Measurements from ENCODE around the gene SPAG9. TPM values are rescaled to one million over a fixed set of nuclear protein-coding genes. Genes with fewer than 3 reads are reported as not detected.
"Not testable (repeated sequence)": the region's sequence is repeated elsewhere in the genome, so short reads cannot be mapped to it uniquely, and the experiment has no call there.

The SPAG9 gene
- total and polyA plus RNA-seq, 10 donors = 10.7 to 94.6 (median 78.3) TPM

GRCh38 chr17:51083981-51084380 lies 36.7 kb downstream of the SPAG9 start:
- intact Hi-C loops (cut with DNase I; ENCODE audit: low total_unique reads) = no loop called here
- no peak overlapping the region for H3K4me3 ChIP-seq
- peaks cover 0 to 57% (median 26%) of the 10 kb centered on the region in 6 donors for H3K4me1 ChIP-seq
- H3K36me3 ChIP-seq = peaks cover 0 to 15% (median 5%) of the 10 kb centered on the region in 6 donors
- H3K9me3 ChIP-seq = no peaks in the 10 kb centered on the region
- no peaks in the 10 kb centered on the region for H3K27me3 ChIP-seq (replicated peaks in 1 of 7)
- WGBS, 5 donors = 50 to 87% (median 70%) methylated on average over 1 of the region's 1 CpG
- H3K27ac ChIP-seq = no peak overlapping the region
- DNase-seq = no peak
- TF ChIP-seq POLR2AphosphoS5 (IDR thresholded peaks at IDR 0.05) (no peak), POLR2A (IDR thresholded peaks at IDR 0.05) (no peak)
- TF ChIP-seq, protein P1, sequence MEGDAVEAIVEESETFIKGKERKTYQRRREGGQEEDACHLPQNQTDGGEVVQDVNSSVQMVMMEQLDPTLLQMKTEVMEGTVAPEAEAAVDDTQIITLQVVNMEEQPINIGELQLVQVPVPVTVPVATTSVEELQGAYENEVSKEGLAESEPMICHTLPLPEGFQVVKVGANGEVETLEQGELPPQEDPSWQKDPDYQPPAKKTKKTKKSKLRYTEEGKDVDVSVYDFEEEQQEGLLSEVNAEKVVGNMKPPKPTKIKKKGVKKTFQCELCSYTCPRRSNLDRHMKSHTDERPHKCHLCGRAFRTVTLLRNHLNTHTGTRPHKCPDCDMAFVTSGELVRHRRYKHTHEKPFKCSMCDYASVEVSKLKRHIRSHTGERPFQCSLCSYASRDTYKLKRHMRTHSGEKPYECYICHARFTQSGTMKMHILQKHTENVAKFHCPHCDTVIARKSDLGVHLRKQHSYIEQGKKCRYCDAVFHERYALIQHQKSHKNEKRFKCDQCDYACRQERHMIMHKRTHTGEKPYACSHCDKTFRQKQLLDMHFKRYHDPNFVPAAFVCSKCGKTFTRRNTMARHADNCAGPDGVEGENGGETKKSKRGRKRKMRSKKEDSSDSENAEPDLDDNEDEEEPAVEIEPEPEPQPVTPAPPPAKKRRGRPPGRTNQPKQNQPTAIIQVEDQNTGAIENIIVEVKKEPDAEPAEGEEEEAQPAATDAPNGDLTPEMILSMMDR (IDR thresholded peaks at IDR 0.05 in 8 of 11, conservative IDR thresholded peaks at IDR 0.05 in 3 of 11) = no peak

DNA sequence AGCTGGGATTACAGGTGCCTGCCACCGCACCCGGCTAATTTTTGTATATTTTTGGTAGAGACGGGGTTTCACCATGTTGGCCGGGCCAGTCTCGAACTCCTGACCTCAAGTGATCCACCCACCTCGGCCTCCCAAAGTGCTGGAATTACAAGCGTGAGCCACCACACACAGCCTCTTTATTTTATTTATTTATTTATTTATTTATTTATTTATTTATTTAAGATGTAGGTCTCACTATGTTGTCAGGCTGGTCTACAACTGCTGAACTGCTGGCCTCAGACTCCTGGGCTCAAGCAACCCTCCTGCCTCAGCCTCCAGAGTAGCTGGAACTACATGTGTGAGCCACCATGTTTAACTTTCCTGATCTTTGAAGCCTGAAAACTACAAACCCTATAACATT lies 37.3 kb downstream of the SPAG9 start:
- WGBS, 5 donors = 82 to 97% (median 90%) methylated on average over 7 of the region's 7 CpGs
- not testable (repeated sequence) for DNase-seq

GRCh38 chr17:51079049-51079448 lies 41.6 kb downstream of the SPAG9 start:
- Histone ChIP-seq H3K27me3 (replicated peaks in 1 of 7) (no peaks in the 10 kb centered on the region), H3K27ac (no peak overlapping the region), H3K4me1 (peaks cover 0 to 9% (median 0%) of the 10 kb centered on the region in 6 donors), H3K36me3 (peaks cover 0 to 53% (median 26%) of the 10 kb centered on the region in 6 donors), H3K4me3 (no peak overlapping the region), H3K9me3 (no peaks in the 10 kb centered on the region)
- TF ChIP-seq, protein P1 (IDR thresholded peaks at IDR 0.05 in 8 of 11, conservative IDR thresholded peaks at IDR 0.05 in 3 of 11) = no peak
- no peak for TF ChIP-seq POLR2A (IDR thresholded peaks at IDR 0.05)
- no peak for DNase-seq
- intact Hi-C loops (cut with DNase I; ENCODE audit: low total_unique reads) = no loop called here
- WGBS, 5 donors = 86 to 94% (median 90%) methylated on average over 5 of the region's 5 CpGs

More for the DNA sequence above, 37.3 kb downstream of the SPAG9 start:
- intact Hi-C loops (cut with DNase I; ENCODE audit: low total_unique reads); H3K4me3 ChIP-seq; H3K9me3 ChIP-seq; H3K27me3 ChIP-seq (replicated peaks in 1 of 7); H3K27ac ChIP-seq: not testable (repeated sequence)
- Histone ChIP-seq H3K36me3 (peaks cover 0 to 21% (median 10%) of the 10 kb centered on the region in 6 donors), H3K4me1 (peaks cover 0 to 51% (median 21%) of the 10 kb centered on the region in 6 donors)

DNA sequence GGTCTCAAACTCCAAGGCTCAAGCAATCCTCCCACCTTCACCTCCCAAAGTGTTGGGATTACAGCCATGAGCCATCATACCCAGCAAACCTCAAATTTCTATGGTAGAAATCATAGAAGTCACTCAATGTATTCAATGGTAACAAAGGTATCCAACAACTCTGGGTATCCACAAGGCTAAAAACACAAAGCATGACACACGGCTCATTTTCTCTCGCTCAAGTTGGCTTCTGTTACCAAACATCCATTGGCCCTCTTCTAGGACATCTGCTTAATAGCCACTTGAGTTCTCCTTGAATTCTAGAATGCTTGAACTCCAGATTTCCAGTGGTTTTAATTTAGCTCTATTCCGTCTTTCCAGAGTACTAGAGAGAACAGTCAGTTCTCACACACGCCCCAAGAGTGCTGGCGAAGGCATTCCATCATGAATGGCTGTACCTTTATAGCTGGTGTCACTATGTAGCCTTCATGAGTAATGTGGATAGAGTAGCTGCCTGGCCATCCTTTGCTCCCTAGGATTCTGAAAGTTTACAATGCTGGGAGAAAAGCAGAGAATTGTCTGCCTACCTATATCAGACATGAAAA lies 42.6 kb downstream of the SPAG9 start:
- peaks cover 0 to 3% (median 0%) of the 10 kb centered on the region in 6 donors for H3K4me1 ChIP-seq
- H3K27me3 ChIP-seq (replicated peaks in 1 of 7) = no peaks in the 10 kb centered on the region
- TF ChIP-seq, protein P1 (IDR thresholded peaks at IDR 0.05 in 8 of 11, conservative IDR thresholded peaks at IDR 0.05 in 3 of 11) = no peak
- TF ChIP-seq POLR2AphosphoS5 (IDR thresholded peaks at IDR 0.05) (no peak), POLR2A (IDR thresholded peaks at IDR 0.05) (no peak)
- H3K4me3 ChIP-seq = no peak overlapping the region
- H3K36me3 ChIP-seq = peaks cover 0 to 53% (median 26%) of the 10 kb centered on the region in 6 donors
- intact Hi-C loops (cut with DNase I; ENCODE audit: low total_unique reads) = no loop called here
- H3K27ac ChIP-seq = no peak overlapping the region
- no peak for DNase-seq
- 92 to 98% (median 97%) methylated on average over 5 of the region's 5 CpGs for WGBS, 5 donors
- H3K9me3 ChIP-seq = no peaks in the 10 kb centered on the region
